HCT116 (cell line): ENCODE data around the gene EZH1. TPM values are rescaled to one million over a fixed set of nuclear protein-coding genes. Genes with fewer than 3 reads are reported as not detected.

ENCODE experiments used
- ATAC-seq: fragments of 200-7000 bp; cut with Tn5 transposase; 2 replicates; pipeline ENCODE4 v1.9.1; 2020; ENCODE audit warnings: mild to moderate bottlenecking, moderate library complexity
- BruUV-seq: library from RNA; stranded (reverse); fragments of 400-500 nt; replicated peaks from 2 replicates; lab custom pipeline; 2021; lab: Mats Ljungman, UMichigan
- CTCF ChIA-PET: fragments of 300-600 bp; sonication (Branson Sonifier 250); formaldehyde crosslinking; loops from one replicate; lab custom pipeline; 2021; ENCODE audit warnings: antibody characterized with exemption; lab: Charles Lee
- POLR2A ChIA-PET: fragments of 300-600, 350-600 bp; sonication (Branson Sonifier 250); formaldehyde crosslinking; loops from one replicate; lab custom pipeline; 2021; ENCODE audit warnings: antibody characterized with exemption; lab: Charles Lee
- RAD21 ChIA-PET, 2 experiments: fragments of 300-600 bp; sonication (Branson Sonifier 250); formaldehyde crosslinking; loops; one replicate each; lab custom pipeline; 2023; ENCODE audit warnings: low total read pairs in 2 of 2; ENCODE audit not compliant: uncharacterized antibody in 2 of 2, unreplicated experiment in 2 of 2, low non-redundant PET in 1 of 2; lab: Charles Lee
- DNase-seq: peaks from one replicate; pipeline ENCODE4 v3.0.0-alpha.2; 2010; ENCODE audit warnings: low read depth, low spot score
- H2AFZ ChIP-seq: fragments of 200-600 bp; shearing (Covaris generic), sonication (generic); 2 replicates; pipeline ENCODE4 v1.6.1; 2017; ENCODE audit warnings: low read depth, mixed run types, mixed read lengths, antibody characterized with exemption, low read length; ENCODE audit not compliant: poor library complexity, severe bottlenecking
- H3K27ac ChIP-seq: 2 replicates; pipeline ENCODE4 v1.5.1; 2012; ENCODE audit warnings: low read depth, low read length
- H3K27me3 ChIP-seq: fragments of 200-600 bp; sonication (generic); 2 replicates; pipeline ENCODE4 v1.6.1; 2016; ENCODE audit warnings: mixed run types, low read length, mixed read lengths; ENCODE audit not compliant: insufficient read depth
- H3K36me3 ChIP-seq, 2 experiments: fragments of 200-500 bp in 1 of 2; fragments of 200-600 bp in 1 of 2; sonication (Bioruptor generic) in 1 of 2; sonication (generic) in 1 of 2; 2 replicates each; pipeline versions ENCODE4 v1.5.1 to v1.6.1; 2014 to 2016; ENCODE audit warnings: low read length in 2 of 2, inconsistent platforms in 1 of 2, mixed read lengths in 1 of 2, mixed run types in 1 of 2; ENCODE audit not compliant: insufficient read depth in 2 of 2, control insufficient read depth in 1 of 2
- H3K4me1 ChIP-seq, 2 experiments: fragments of 200-600 bp in 1 of 2; sonication (generic) in 1 of 2; 2 replicates each; pipeline versions ENCODE4 v1.5.1 to v1.6.1; 2012 to 2017; ENCODE audit warnings: low read length in 2 of 2, inconsistent platforms in 1 of 2, mild to moderate bottlenecking in 1 of 2, mixed read lengths in 1 of 2, mixed run types in 1 of 2, moderate library complexity in 1 of 2; ENCODE audit not compliant: insufficient read depth in 2 of 2, control insufficient read depth in 1 of 2
- H3K4me2 ChIP-seq: fragments of 200-600 bp; sonication (generic); 2 replicates; pipeline ENCODE4 v1.6.1; 2017; ENCODE audit warnings: mixed run types, low read length, mixed read lengths
- H3K4me3 ChIP-seq, 2 experiments: fragments of 200-600 bp in 1 of 2; sonication (generic) in 1 of 2; replicated peaks in 1 of 2; 2 replicates each; pipeline ENCODE4 v1.5.1; 2011 to 2016; ENCODE audit warnings: low read length in 2 of 2, control low read depth in 1 of 2, low read depth in 1 of 2, mild to moderate bottlenecking in 1 of 2, mixed read lengths in 1 of 2, mixed run types in 1 of 2
- H3K79me2 ChIP-seq: fragments of 200-600 bp; sonication (generic); 2 replicates; pipeline ENCODE4 v1.6.1; 2017; ENCODE audit warnings: mild to moderate bottlenecking, mixed run types, low read length, moderate library complexity, mixed read lengths; ENCODE audit not compliant: insufficient read depth
- H3K9ac ChIP-seq: fragments of 200-600 bp; sonication (generic); 2 replicates; pipeline ENCODE4 v1.6.1; 2016; ENCODE audit warnings: low read length, mixed read lengths
- H3K9me2 ChIP-seq: fragments of 200-600 bp; sonication (generic), shearing (Covaris generic); 2 replicates; pipeline ENCODE4 v1.6.1; 2017; ENCODE audit warnings: mixed run types, mild to moderate bottlenecking, moderate library complexity; ENCODE audit not compliant: insufficient read depth
- H3K9me3 ChIP-seq, 2 experiments: fragments of 200-500 bp in 1 of 2; fragments of 200-600 bp in 1 of 2; sonication (Bioruptor generic) in 1 of 2; sonication (generic) in 1 of 2; 2 replicates each; pipeline ENCODE4 v1.6.1; 2014 to 2017; ENCODE audit warnings: low read length in 2 of 2, mixed read lengths in 2 of 2, inconsistent platforms in 1 of 2, low read depth in 1 of 2, mild to moderate bottlenecking in 1 of 2, mixed run types in 1 of 2, moderate library complexity in 1 of 2; ENCODE audit not compliant: control insufficient read depth in 1 of 2, insufficient read depth in 1 of 2
- H4K20me1 ChIP-seq: fragments of 200-600 bp; sonication (generic), shearing (Covaris generic); 2 replicates; pipeline ENCODE4 v1.6.1; 2017; ENCODE audit warnings: mixed run types, mild to moderate bottlenecking, moderate library complexity; ENCODE audit not compliant: insufficient read depth
- CEBPB ChIP-seq: IDR thresholded peaks from 2 replicates; pipeline ENCODE4 v1.6.1; 2012; ENCODE audit warnings: low read depth
- EGR1 ChIP-seq: IDR thresholded peaks from 2 replicates; pipeline ENCODE4 v1.6.1; 2012; ENCODE audit warnings: low read depth
- EZH2 ChIP-seq: fragments of 200-600 bp; sonication (generic); IDR thresholded peaks from 2 replicates; pipeline ENCODE4 v1.6.1; 2017; ENCODE audit warnings: antibody characterized with exemption, mixed run types
- JUND ChIP-seq: IDR thresholded peaks from 2 replicates; pipeline ENCODE4 v1.6.1; 2012
- MAX ChIP-seq: IDR thresholded peaks from 2 replicates; pipeline ENCODE4 v1.6.1; 2012
- POLR2AphosphoS5 ChIP-seq: IDR thresholded peaks from 2 replicates; pipeline ENCODE4 v1.6.1; 2011; ENCODE audit warnings: mild to moderate bottlenecking, low read depth, low read length, moderate library complexity
- RAD21 ChIP-seq: IDR thresholded peaks from 2 replicates; pipeline ENCODE4 v1.6.1; 2012; ENCODE audit warnings: low read depth, mild to moderate bottlenecking
- REST ChIP-seq: IDR thresholded peaks from 2 replicates; pipeline ENCODE4 v1.6.1; 2012; ENCODE audit warnings: low read depth
- SRF ChIP-seq: IDR thresholded peaks from 2 replicates; pipeline ENCODE4 v1.6.1; 2012; ENCODE audit warnings: low read depth
- TCF7L2 ChIP-seq: IDR thresholded peaks from 2 replicates; pipeline ENCODE4 v1.7.0; 2011; ENCODE audit warnings: borderline replicate concordance, inconsistent platforms; ENCODE audit not compliant: insufficient read depth, insufficient read length; ENCODE audit errors: extremely low read depth
- YY1 ChIP-seq: IDR thresholded peaks from 2 replicates; pipeline ENCODE4 v1.6.1; 2011; ENCODE audit warnings: low read length, low read depth, moderate library complexity, mild to moderate bottlenecking; ENCODE audit not compliant: insufficient replicate concordance; ENCODE audit errors: extremely low read depth
- ZFX ChIP-seq: fragments of 450-650 bp; IDR thresholded peaks from 2 replicates; pipeline ENCODE4 v1.6.1; 2017
- ZNF274 ChIP-seq: fragments of 200-500 bp; sonication (Bioruptor generic); IDR thresholded peaks from 2 replicates; pipeline ENCODE4 v1.6.1; 2014; ENCODE audit warnings: mild to moderate bottlenecking, low read depth, low read length, inconsistent platforms
- intact Hi-C: fragments of 100-400 bp; cut with micrococcal nuclease; formaldehyde crosslinking; loops from 2 replicates; pipeline ENCODE4 v1.10.0; 2022
- total RNA-seq: library from RNA; stranded (reverse); gene quantifications from one replicate; pipeline ENCODE4 v1.2.1, GENCODE V29; 2021; ENCODE audit not compliant: unreplicated experiment

Gene EZH1
- total RNA-seq, 1 experiment from 2014 or later = 29.3 TPM

- DNase-seq (no peak), ATAC-seq (no peak)
- Histone ChIP-seq H3K4me3 (no peak overlapping the region), H4K20me1 (no peaks in the 10 kb centered on the region), H3K9ac (no peak overlapping the region), H3K4me1 (peaks cover 3 to 20% of the 10 kb centered on the region in 2 experiments; a peak in 3 of 4 replicates), H2AFZ (no peak overlapping the region), H3K79me2 (no peaks in the 10 kb centered on the region), H3K9me3 (no peaks in the 10 kb centered on the region), H3K9me2 (no peaks in the 10 kb centered on the region), H3K27me3 (no peaks in the 10 kb centered on the region), H3K27ac (no peak overlapping the region), H3K36me3 (no peaks in the 10 kb centered on the region), H3K4me2 (no peak overlapping the region)
- RAD21 ChIA-PET = no interaction called here
- intact Hi-C loops = no loop called here
- BruUV-seq = no TSS peak
- POLR2A ChIA-PET = no interaction called here
- CTCF ChIA-PET = interaction anchor here (1.3 kb wide), 1 partner anchor 39 kb away, joined by 3 read pairs; the partner anchor contains the start of gene BECN1
- TF ChIP-seq EZH2 = no peak
- TF ChIP-seq JUND = no peak
- TF ChIP-seq SRF = no peak
- TF ChIP-seq MAX = no peak
- TF ChIP-seq YY1 = no peak
- TF ChIP-seq ZNF274 = no peak
- TF ChIP-seq CEBPB = no peak
- TF ChIP-seq REST = no peak
- TF ChIP-seq RAD21 = no peak
- TF ChIP-seq POLR2AphosphoS5 = no peak
- no peak for TF ChIP-seq ZFX
- no peak for TF ChIP-seq EGR1
- no peak for TF ChIP-seq TCF7L2
Observed at GRCh38 chr17:42784811-42785592, 40.2 kb upstream of the EZH1 start.
